Smooth muscle cell (in vitro differentiated cells): ENCODE data around the gene FHOD3. TPM values are rescaled to one million over a fixed set of nuclear protein-coding genes. Genes with fewer than 3 reads are reported as not detected.

ENCODE experiments used
- DNase-seq: peaks from one replicate; lab custom pipeline; 2025; ENCODE audit not compliant: unreplicated experiment; lab: John Stamatoyannopoulos, UW
- H2AFZ ChIP-seq: fragments of 200-600 bp; sonication (generic); 2 replicates; pipeline ENCODE4 v1.6.0; 2016; ENCODE audit warnings: antibody characterized with exemption, low read depth, mild to moderate bottlenecking
- H3F3A ChIP-seq: fragments of 200-600 bp; sonication (generic); 2 replicates; pipeline ENCODE4 v1.6.0; 2017; ENCODE audit warnings: antibody characterized with exemption, low read depth
- H3K27ac ChIP-seq: fragments of 200-600 bp; sonication (generic); 2 replicates; pipeline ENCODE4 v1.5.1; 2016; ENCODE audit warnings: low read depth, mild to moderate bottlenecking
- H3K27me3 ChIP-seq: fragments of 200-600 bp; sonication (generic); 2 replicates; pipeline ENCODE4 v1.6.1; 2016; ENCODE audit warnings: low read depth, mild to moderate bottlenecking
- H3K36me3 ChIP-seq: fragments of 200-600 bp; sonication (generic); 2 replicates; pipeline ENCODE4 v1.5.1; 2016; ENCODE audit warnings: low read depth
- H3K4me1 ChIP-seq: fragments of 200-600 bp; sonication (generic); 2 replicates; pipeline ENCODE4 v1.5.1; 2016; ENCODE audit warnings: low read depth
- H3K4me2 ChIP-seq: fragments of 200-600 bp; sonication (generic); 2 replicates; pipeline ENCODE4 v1.6.0; 2016; ENCODE audit warnings: mild to moderate bottlenecking
- H3K4me3 ChIP-seq: fragments of 200-600 bp; sonication (generic); 2 replicates; pipeline ENCODE4 v1.5.1; 2016; ENCODE audit warnings: mild to moderate bottlenecking
- H3K79me2 ChIP-seq: fragments of 200-600 bp; sonication (generic); 2 replicates; pipeline ENCODE4 v1.6.0; 2016; ENCODE audit warnings: low read depth, mild to moderate bottlenecking
- H3K9ac ChIP-seq: fragments of 200-600 bp; sonication (generic); 2 replicates; pipeline ENCODE4 v1.6.0; 2016; ENCODE audit warnings: low read depth
- H3K9me3 ChIP-seq: fragments of 200-600 bp; sonication (generic); replicated peaks from 2 replicates; pipeline ENCODE4 v1.5.1; 2016; ENCODE audit warnings: low read depth
- H4K20me1 ChIP-seq: fragments of 200-600 bp; sonication (generic); 2 replicates; pipeline ENCODE4 v1.6.0; 2016; ENCODE audit warnings: low read depth
- WGBS: methylation state at CpG from one replicate; pipeline ENCODE4 v1.1.7; 2016; ENCODE audit warnings: low lambda C conversion rate; 5-methylcytosine and 5-hydroxymethylcytosine counted together
- polyA plus RNA-seq: library from polyadenylated mRNA; unstranded; fragments of >200 nt; fragmentation: Nextera tagmentation; extraction: Ambion mirVana; gene quantifications from 2 replicates; pipeline ENCODE4 v1.2.1, GENCODE V29; 2016
- total RNA-seq: library from RNA; depleted of rRNA; stranded (reverse); fragments of >200 nt; gene quantifications from 2 replicates; pipeline ENCODE4 v1.2.3, GENCODE V29; 2014
- TF ChIP-seq, protein P1 (sequence below): fragments of 200-600 bp; sonication (generic); IDR thresholded peaks from 2 replicates; pipeline ENCODE4 v1.5.1; 2017; ENCODE audit warnings: borderline replicate concordance, mild to moderate bottlenecking, antibody characterized with exemption; ENCODE audit not compliant: insufficient read depth, poor library complexity, severe bottlenecking

FHOD3 gene
- total and polyA plus RNA-seq, 2 experiments from 2014 or later = 6.3 to 19.4 TPM

DNA sequence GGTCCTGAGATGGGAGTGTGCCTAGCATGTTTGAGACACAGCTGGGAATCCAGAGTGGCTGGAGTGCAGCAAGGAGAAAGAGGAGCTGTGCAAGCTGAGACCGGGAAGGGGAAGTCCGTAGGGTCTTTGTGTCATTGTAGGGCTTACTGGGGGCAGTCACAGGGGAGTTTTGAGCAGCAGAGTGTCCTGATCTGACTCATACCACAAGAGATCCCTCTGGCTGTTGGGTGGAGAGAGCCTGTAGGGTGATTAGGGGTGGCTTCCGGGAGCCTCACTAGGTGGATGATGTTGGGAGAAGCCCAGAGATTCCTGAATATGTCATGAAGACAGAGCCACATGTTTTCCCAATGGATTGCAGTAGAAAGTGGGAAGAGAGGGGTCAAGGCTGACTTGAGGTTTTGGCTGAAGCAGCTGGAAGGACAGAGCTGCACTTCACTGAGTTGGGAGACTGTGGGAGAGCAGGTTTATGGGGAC lies 30.9 kb downstream of the FHOD3 start:
- H3K79me2 ChIP-seq = peaks cover 16% of the 10 kb centered on the region
- TF ChIP-seq, protein P1, sequence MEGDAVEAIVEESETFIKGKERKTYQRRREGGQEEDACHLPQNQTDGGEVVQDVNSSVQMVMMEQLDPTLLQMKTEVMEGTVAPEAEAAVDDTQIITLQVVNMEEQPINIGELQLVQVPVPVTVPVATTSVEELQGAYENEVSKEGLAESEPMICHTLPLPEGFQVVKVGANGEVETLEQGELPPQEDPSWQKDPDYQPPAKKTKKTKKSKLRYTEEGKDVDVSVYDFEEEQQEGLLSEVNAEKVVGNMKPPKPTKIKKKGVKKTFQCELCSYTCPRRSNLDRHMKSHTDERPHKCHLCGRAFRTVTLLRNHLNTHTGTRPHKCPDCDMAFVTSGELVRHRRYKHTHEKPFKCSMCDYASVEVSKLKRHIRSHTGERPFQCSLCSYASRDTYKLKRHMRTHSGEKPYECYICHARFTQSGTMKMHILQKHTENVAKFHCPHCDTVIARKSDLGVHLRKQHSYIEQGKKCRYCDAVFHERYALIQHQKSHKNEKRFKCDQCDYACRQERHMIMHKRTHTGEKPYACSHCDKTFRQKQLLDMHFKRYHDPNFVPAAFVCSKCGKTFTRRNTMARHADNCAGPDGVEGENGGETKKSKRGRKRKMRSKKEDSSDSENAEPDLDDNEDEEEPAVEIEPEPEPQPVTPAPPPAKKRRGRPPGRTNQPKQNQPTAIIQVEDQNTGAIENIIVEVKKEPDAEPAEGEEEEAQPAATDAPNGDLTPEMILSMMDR = no peak
- 87% methylated on average over 3 of the region's 3 CpGs for WGBS
- H3K4me3 ChIP-seq = no peak overlapping the region
- no peaks in the 10 kb centered on the region for H3K9me3 ChIP-seq
- H3K27ac ChIP-seq = no peak overlapping the region
- no peaks in the 10 kb centered on the region for H4K20me1 ChIP-seq
- no peaks in the 10 kb centered on the region for H3K36me3 ChIP-seq
- H3F3A ChIP-seq = no peaks in the 10 kb centered on the region
- H3K4me1 ChIP-seq = peaks cover 6% of the 10 kb centered on the region
- H3K27me3 ChIP-seq = no peaks in the 10 kb centered on the region
- no peak for DNase-seq
- H3K9ac ChIP-seq = no peak overlapping the region
- H3K4me2 ChIP-seq = no peak overlapping the region
- no peak overlapping the region for H2AFZ ChIP-seq

DNA sequence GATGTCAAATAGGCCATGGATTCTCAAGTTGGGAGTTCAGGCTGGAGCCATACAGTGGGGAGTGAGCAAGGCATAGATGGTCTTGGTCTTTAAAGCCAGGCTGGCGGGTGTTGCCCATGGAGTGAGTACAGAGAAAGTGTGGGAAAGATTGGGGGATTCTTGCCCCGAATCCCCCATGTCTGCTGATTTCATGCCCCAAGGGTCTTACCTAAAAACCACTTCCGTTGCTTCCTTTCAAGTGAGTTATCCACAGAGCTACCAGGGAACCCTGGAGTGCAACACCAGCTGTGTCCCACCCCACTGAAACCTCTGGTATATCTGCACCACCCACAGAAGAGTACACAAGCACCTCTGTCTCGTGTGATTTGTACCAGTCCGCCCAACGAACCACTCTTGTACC lies 31.4 kb downstream of the FHOD3 start:
- no peak overlapping the region for H3K4me3 ChIP-seq
- H3K4me2 ChIP-seq = no peak overlapping the region
- H3K9me3 ChIP-seq = no peaks in the 10 kb centered on the region
- H3K9ac ChIP-seq = no peak overlapping the region
- DNase-seq = no peak
- peaks cover 6% of the 10 kb centered on the region for H3K4me1 ChIP-seq
- no peaks in the 10 kb centered on the region for H4K20me1 ChIP-seq
- peaks cover 17% of the 10 kb centered on the region for H3K79me2 ChIP-seq
- H3K27me3 ChIP-seq = no peaks in the 10 kb centered on the region
- no peaks in the 10 kb centered on the region for H3F3A ChIP-seq
- WGBS = 92% methylated on average over 6 of the region's 6 CpGs
- H3K27ac ChIP-seq = no peak overlapping the region
- H3K36me3 ChIP-seq = no peaks in the 10 kb centered on the region
- H2AFZ ChIP-seq = no peak overlapping the region
- TF ChIP-seq, protein P1 = no peak

DNA sequence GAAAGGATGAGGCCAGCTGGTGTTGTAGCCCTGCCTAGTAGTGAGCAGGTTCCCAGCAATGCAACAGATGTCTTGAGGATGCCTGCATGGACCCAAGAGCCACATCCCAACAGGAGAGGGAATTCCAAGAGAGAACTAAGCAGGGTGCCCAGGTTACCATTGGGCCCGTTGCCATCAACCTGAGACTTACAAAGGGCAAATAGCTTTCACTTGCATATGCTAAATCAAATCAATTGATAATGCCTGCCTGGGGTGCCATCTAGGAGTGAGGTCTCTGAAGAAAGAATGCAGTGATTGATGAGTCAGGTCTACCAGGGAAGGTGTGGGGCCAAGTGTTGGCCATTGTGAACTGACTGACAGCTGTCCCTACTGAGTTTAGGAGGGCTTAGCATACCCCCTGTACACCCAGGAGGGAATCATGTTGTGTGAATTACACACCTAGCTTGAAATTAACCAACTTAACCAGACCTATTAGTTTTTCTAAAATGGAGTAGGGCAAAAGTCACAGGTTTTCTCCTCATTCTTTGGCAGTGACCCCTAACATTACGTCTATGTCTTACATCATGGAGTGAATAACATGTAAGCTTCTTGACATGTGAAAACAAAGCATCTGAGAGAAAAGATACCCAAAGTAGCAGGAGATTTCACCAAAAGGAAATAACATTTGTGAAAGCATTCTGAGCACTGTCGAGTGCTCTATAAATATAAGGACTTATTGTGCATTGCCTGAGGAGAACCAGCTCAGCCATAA lies 32.3 kb downstream of the FHOD3 start:
- H3F3A ChIP-seq = no peaks in the 10 kb centered on the region
- H3K4me2 ChIP-seq = no peak overlapping the region
- DNase-seq = no peak
- H3K36me3 ChIP-seq = no peaks in the 10 kb centered on the region
- 84% methylated on average over 3 of the region's 3 CpGs for WGBS
- TF ChIP-seq, protein P1 = no peak
- H4K20me1 ChIP-seq = no peaks in the 10 kb centered on the region
- peaks cover 6% of the 10 kb centered on the region for H3K4me1 ChIP-seq
- no peaks in the 10 kb centered on the region for H3K9me3 ChIP-seq
- no peak overlapping the region for H3K4me3 ChIP-seq
- H3K79me2 ChIP-seq = peaks cover 17% of the 10 kb centered on the region
- no peak overlapping the region for H3K27ac ChIP-seq
- no peak overlapping the region for H3K9ac ChIP-seq
- H2AFZ ChIP-seq = no peak overlapping the region
- no peaks in the 10 kb centered on the region for H3K27me3 ChIP-seq
